Panc1 (cell line): ENCODE measurements around the gene LGR5. TPM values are rescaled to one million over a fixed set of nuclear protein-coding genes. Genes with fewer than 3 reads are reported as not detected.

Experiments
- ATAC-seq: fragments of 200-7000 bp; cut with Tn5 transposase; 2 replicates; pipeline ENCODE4 v1.9.1; 2020; ENCODE audit warnings: mild to moderate bottlenecking, moderate library complexity
- BruUV-seq: library from RNA; stranded (reverse); fragments of 400-500 nt; replicated peaks from 2 replicates; lab custom pipeline; 2021; lab: Mats Ljungman, UMichigan
- CTCF ChIA-PET: fragments of 300-600 bp; sonication (Branson Sonifier 250); formaldehyde crosslinking; loops from one replicate; lab custom pipeline; 2022; ENCODE audit warnings: antibody characterized with exemption; lab: Charles Lee
- POLR2A ChIA-PET: fragments of 300-600 bp; sonication (Branson Sonifier 250); formaldehyde crosslinking; loops from one replicate; lab custom pipeline; 2022; ENCODE audit warnings: antibody characterized with exemption; lab: Charles Lee
- DNase-seq: peaks from one replicate; pipeline ENCODE4 v3.0.0-alpha.2; 2010; ENCODE audit warnings: low read depth, low spot score
- H3K27ac ChIP-seq: 2 replicates; pipeline ENCODE4 v1.5.1; 2011; ENCODE audit warnings: mild to moderate bottlenecking, low read length, inconsistent platforms
- H3K27me3 ChIP-seq: fragments of 200-500 bp; sonication (Bioruptor generic); 2 replicates; pipeline ENCODE4 v1.6.0; 2014; ENCODE audit warnings: low read length, inconsistent platforms; ENCODE audit not compliant: control insufficient read depth, insufficient read depth
- H3K36me3 ChIP-seq: fragments of 200-500 bp; sonication (Bioruptor generic); 2 replicates; pipeline ENCODE4 v1.5.1; 2014; ENCODE audit warnings: inconsistent platforms, mild to moderate bottlenecking, low read length, moderate library complexity; ENCODE audit not compliant: control insufficient read depth, insufficient read depth
- H3K4me1 ChIP-seq: 2 replicates; pipeline ENCODE4 v1.5.1; 2011; ENCODE audit warnings: inconsistent platforms, mild to moderate bottlenecking, low read length, moderate library complexity; ENCODE audit not compliant: control insufficient read depth, insufficient read depth
- H3K4me3 ChIP-seq, 2 experiments: 2 replicates each; pipeline ENCODE4 v1.5.1; 2011 to 2012; ENCODE audit warnings: low read depth in 2 of 2, low read length in 2 of 2, mild to moderate bottlenecking in 2 of 2, inconsistent platforms in 1 of 2, moderate library complexity in 1 of 2
- H3K9me3 ChIP-seq: fragments of 200-500 bp; sonication (Bioruptor generic); 2 replicates; pipeline ENCODE4 v1.5.1; 2014; ENCODE audit warnings: low read depth, mild to moderate bottlenecking, inconsistent platforms, low read length, moderate library complexity; ENCODE audit not compliant: control insufficient read depth, insufficient read depth
- CTCF ChIP-seq: fragments of 450-650 bp; IDR thresholded peaks from 2 replicates; pipeline ENCODE4 v1.5.1; 2017; ENCODE audit warnings: mild to moderate bottlenecking
- POLR2AphosphoS5 ChIP-seq: IDR thresholded peaks from 2 replicates; pipeline ENCODE4 v1.6.1; 2012; ENCODE audit warnings: mild to moderate bottlenecking, low read depth, low read length, moderate library complexity
- SIN3A ChIP-seq: IDR thresholded peaks from 2 replicates; pipeline ENCODE4 v1.6.1; 2012; ENCODE audit warnings: low read depth, mild to moderate bottlenecking, low read length, moderate library complexity, borderline replicate concordance; ENCODE audit not compliant: insufficient read depth
- TCF7L2 ChIP-seq: IDR thresholded peaks from 2 replicates; pipeline ENCODE4 v1.6.1; 2011; ENCODE audit warnings: mild to moderate bottlenecking, low read depth, low read length, inconsistent platforms
- in situ Hi-C: cut with HindIII; loops from 2 replicates; pipeline ENCODE4 v1.10.0; 2016; ENCODE audit warnings: low sequenced_read_pairs, low pct_unique_long_range_greater_than_20kb
- intact Hi-C: fragments of 100-400 bp; cut with micrococcal nuclease; formaldehyde crosslinking; loops from one replicate; pipeline ENCODE4 v1.10.0; 2022; ENCODE audit not compliant: unreplicated experiment
- total RNA-seq: library from RNA; stranded (reverse); gene quantifications from one replicate; pipeline ENCODE4 v1.2.1, GENCODE V29; 2021; ENCODE audit not compliant: unreplicated experiment
- TF ChIP-seq, protein P1 (sequence below), 2 experiments: IDR thresholded peaks; 2 replicates each; pipeline ENCODE4 v1.6.1; 2011 to 2012; ENCODE audit warnings: low read depth in 2 of 2, control low read depth in 1 of 2, low read length in 1 of 2, mild to moderate bottlenecking in 1 of 2, moderate library complexity in 1 of 2; ENCODE audit not compliant: insufficient read depth in 1 of 2

The LGR5 gene
- total RNA-seq, 1 experiment from 2014 or later = 1.9 TPM

DNA sequence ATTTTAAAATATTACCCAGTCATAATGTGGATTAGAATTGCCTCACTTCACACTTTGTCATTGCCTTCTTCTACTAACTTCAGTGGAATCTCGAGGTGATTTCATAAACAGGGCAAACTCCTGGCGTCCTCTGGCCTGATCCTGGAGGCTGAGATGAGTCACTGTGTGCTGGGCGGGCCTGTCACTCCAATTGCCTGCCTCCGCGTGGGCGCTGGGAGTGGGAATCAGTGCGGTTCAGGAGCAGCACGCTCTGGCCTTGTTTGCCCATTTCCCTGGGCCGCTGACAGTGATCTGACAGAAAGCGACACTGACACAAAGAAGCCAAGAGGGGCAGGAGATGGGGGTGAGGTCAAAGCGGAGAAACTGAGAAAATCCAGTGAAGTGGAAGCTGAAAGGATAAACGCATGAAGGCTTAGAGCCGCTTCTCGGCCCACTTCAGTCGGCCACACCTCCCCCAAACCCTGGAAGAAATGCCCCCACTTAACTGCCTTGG, 29.7 kb downstream of the LGR5 start:
- ATAC-seq (no peak), DNase-seq (no peak)
- in situ Hi-C loops = no loop called here

DNA sequence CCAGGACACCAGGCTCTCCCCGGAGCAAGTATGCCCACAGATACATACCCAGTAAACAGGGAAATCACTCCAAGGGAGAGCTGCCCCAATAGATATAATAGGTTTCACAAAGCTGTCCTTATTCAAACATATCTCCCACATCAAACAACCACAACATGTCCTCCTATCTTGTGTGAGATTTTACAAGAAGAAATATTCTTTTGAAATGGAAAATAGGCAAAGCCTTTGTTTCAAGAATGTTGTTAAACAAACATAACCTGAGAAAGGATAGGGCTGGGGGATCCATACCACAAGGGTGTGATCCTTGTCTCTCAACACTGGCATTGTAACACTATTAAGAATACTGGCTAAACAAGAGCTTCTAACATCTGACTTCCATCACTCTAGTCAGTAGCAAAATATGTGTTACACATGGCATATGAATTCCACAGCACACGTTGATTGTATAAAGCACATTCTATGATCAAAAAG, 32.9 kb downstream of the LGR5 start:
- H3K27ac ChIP-seq = no peak overlapping the region
- no peaks in the 10 kb centered on the region for H3K4me1 ChIP-seq
- in situ Hi-C loops = no loop called here
- no peaks in the 10 kb centered on the region for H3K9me3 ChIP-seq
- peaks cover 8% of the 10 kb centered on the region for H3K27me3 ChIP-seq
- no peak for TF ChIP-seq TCF7L2
- TF ChIP-seq CTCF = no peak
- TF ChIP-seq POLR2AphosphoS5 = no peak
- TF ChIP-seq, protein P1, sequence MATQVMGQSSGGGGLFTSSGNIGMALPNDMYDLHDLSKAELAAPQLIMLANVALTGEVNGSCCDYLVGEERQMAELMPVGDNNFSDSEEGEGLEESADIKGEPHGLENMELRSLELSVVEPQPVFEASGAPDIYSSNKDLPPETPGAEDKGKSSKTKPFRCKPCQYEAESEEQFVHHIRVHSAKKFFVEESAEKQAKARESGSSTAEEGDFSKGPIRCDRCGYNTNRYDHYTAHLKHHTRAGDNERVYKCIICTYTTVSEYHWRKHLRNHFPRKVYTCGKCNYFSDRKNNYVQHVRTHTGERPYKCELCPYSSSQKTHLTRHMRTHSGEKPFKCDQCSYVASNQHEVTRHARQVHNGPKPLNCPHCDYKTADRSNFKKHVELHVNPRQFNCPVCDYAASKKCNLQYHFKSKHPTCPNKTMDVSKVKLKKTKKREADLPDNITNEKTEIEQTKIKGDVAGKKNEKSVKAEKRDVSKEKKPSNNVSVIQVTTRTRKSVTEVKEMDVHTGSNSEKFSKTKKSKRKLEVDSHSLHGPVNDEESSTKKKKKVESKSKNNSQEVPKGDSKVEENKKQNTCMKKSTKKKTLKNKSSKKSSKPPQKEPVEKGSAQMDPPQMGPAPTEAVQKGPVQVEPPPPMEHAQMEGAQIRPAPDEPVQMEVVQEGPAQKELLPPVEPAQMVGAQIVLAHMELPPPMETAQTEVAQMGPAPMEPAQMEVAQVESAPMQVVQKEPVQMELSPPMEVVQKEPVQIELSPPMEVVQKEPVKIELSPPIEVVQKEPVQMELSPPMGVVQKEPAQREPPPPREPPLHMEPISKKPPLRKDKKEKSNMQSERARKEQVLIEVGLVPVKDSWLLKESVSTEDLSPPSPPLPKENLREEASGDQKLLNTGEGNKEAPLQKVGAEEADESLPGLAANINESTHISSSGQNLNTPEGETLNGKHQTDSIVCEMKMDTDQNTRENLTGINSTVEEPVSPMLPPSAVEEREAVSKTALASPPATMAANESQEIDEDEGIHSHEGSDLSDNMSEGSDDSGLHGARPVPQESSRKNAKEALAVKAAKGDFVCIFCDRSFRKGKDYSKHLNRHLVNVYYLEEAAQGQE (IDR thresholded peaks at IDR 0.05; ENCODE audit: insufficient read depth in 1 of 2, low read depth in 2 of 2, low read length in 1 of 2) = no peak
- no peak for TF ChIP-seq SIN3A
- ATAC-seq (no peak), DNase-seq (no peak)
- ChIA-PET POLR2A (no interaction called here), CTCF (no interaction called here)
- H3K4me3 ChIP-seq = no peak overlapping the region
- intact Hi-C loops = no loop called here
- no TSS peak for BruUV-seq
- H3K36me3 ChIP-seq = no peaks in the 10 kb centered on the region; the same call in 1 of the 2 replicates

More for the DNA sequence above, 29.7 kb downstream of the LGR5 start:
- BruUV-seq = no TSS peak
- Histone ChIP-seq H3K4me1 (no peaks in the 10 kb centered on the region), H3K27me3 (peaks cover 9% of the 10 kb centered on the region), H3K36me3 (no peaks in the 10 kb centered on the region; the same call in 1 of the 2 replicates), H3K4me3 (no peak overlapping the region), H3K27ac (no peak overlapping the region), H3K9me3 (no peaks in the 10 kb centered on the region)
- ChIA-PET POLR2A (no interaction called here), CTCF (no interaction called here)
- intact Hi-C loops = no loop called here
- TF ChIP-seq TCF7L2 = no peak
- no peak for TF ChIP-seq POLR2AphosphoS5
- TF ChIP-seq SIN3A = no peak

DNA sequence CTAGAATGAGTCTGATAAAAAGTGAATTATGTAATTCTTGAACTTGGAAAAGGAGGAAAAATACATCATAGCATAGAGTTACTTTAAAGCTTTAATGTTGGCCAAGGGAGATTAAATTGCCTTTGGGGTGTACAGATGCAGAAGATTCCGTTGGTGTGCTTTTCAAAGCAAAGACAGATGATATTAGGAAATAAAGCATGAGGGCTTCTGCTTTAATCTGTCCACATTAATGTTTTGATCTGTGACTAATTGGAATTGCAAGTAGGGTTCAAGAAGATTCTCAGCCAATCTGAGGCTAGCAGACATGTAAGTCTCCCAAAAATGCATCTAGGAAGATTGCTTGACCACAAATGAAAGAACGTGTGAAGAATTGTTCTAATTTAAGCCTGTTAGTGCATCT, 35.2 kb downstream of the LGR5 start:
- H3K27ac ChIP-seq = no peak overlapping the region
- no peak overlapping the region for H3K4me3 ChIP-seq
- H3K27me3 ChIP-seq = peaks cover 4% of the 10 kb centered on the region; the same call in 1 of the 2 replicates
- in situ Hi-C loops (no loop called here), intact Hi-C loops (no loop called here)
- DNase-seq (no peak), ATAC-seq (no peak)
- ChIA-PET POLR2A (no interaction called here), CTCF (no interaction called here)
- no peaks in the 10 kb centered on the region for H3K9me3 ChIP-seq
- TF ChIP-seq POLR2AphosphoS5 (no peak), TCF7L2 (no peak), CTCF (no peak), SIN3A (no peak)
- TF ChIP-seq, protein P1 (IDR thresholded peaks at IDR 0.05; ENCODE audit: insufficient read depth in 1 of 2, low read depth in 2 of 2, low read length in 1 of 2) = no peak
- no peaks in the 10 kb centered on the region for H3K36me3 ChIP-seq
- BruUV-seq = no TSS peak
- H3K4me1 ChIP-seq = no peaks in the 10 kb centered on the region
